OCI-LY3 (cell line): ENCODE results near the gene MPC1.

Source experiments
- EZH2phosphoT487 ChIP-seq: fragments of 200-600 bp; shearing (Covaris generic); IDR thresholded peaks from 2 replicates; pipeline ENCODE4 v1.6.1; 2018; ENCODE audit warnings: antibody characterized with exemption, mixed run types, low read depth
- TF ChIP-seq, protein P1 (sequence below): fragments of 200-600, 300-600 bp; sonication (generic); IDR thresholded peaks from 2 replicates; pipeline ENCODE4 v1.5.1; 2014; ENCODE audit warnings: antibody characterized with exemption, low read length, low read depth

DNA sequence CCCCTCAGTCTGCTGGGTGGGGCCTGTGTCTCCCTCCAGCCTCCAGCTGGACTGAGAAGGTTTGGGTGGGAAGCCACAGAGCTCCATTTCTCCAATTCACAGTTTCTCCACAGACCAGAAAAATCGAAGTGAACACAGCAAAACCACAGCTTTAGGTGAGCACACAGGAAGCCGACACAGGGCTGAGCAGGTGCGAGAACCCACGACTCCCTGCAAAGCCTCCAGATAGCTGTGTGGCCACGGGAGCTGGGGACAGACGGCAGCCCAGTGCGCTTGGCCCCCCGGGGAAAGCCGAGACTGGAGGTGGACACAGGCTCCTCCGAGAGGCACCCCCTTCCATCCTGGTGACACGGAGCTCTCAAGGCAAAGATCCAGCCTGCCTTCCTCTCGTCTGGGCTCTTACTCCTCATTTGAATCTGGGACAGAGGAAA is 29.0 kb upstream of the MPC1 start:
- TF ChIP-seq, protein P1, sequence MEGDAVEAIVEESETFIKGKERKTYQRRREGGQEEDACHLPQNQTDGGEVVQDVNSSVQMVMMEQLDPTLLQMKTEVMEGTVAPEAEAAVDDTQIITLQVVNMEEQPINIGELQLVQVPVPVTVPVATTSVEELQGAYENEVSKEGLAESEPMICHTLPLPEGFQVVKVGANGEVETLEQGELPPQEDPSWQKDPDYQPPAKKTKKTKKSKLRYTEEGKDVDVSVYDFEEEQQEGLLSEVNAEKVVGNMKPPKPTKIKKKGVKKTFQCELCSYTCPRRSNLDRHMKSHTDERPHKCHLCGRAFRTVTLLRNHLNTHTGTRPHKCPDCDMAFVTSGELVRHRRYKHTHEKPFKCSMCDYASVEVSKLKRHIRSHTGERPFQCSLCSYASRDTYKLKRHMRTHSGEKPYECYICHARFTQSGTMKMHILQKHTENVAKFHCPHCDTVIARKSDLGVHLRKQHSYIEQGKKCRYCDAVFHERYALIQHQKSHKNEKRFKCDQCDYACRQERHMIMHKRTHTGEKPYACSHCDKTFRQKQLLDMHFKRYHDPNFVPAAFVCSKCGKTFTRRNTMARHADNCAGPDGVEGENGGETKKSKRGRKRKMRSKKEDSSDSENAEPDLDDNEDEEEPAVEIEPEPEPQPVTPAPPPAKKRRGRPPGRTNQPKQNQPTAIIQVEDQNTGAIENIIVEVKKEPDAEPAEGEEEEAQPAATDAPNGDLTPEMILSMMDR = no peak
- no peak for TF ChIP-seq EZH2phosphoT487
